SK-N-SH (cell line): Measurements from ENCODE around the gene STK4. TPM values are rescaled to one million over a fixed set of nuclear protein-coding genes. Genes with fewer than 3 reads are reported as not detected.

Experiments
- CTCF ChIA-PET: fragments of 300-600, 350-600 bp; formaldehyde crosslinking; extraction: SDS; loops from one replicate; lab custom pipeline; 2021; lab: Yijun Ruan, JAX
- POLR2A ChIA-PET: fragments of 350-600 bp; sonication (Branson Sonifier 250); formaldehyde crosslinking; extraction: SDS; loops from one replicate; lab custom pipeline; 2020; ENCODE audit warnings: antibody characterized with exemption, inconsistent platforms; lab: Yijun Ruan, JAX
- DNase-seq: peaks from one replicate; pipeline ENCODE4 v3.0.0; 2012
- H2AFZ ChIP-seq: fragments of 200-600 bp; sonication (generic); 2 replicates; pipeline ENCODE4 v1.8.1; 2016; ENCODE audit warnings: antibody characterized with exemption, mild to moderate bottlenecking, low read depth
- H3F3A ChIP-seq: fragments of 200-600 bp; sonication (generic); replicated peaks from 2 replicates; pipeline ENCODE3; 2016; ENCODE audit warnings: antibody characterized with exemption, mild to moderate bottlenecking; ENCODE audit not compliant: insufficient read depth
- H3K27ac ChIP-seq, 2 experiments: fragments of 200-500 bp in 1 of 2; fragments of 200-600 bp in 1 of 2; sonication (Bioruptor generic) in 1 of 2; sonication (generic), shearing (Covaris generic) in 1 of 2; 2 replicates each; pipeline versions ENCODE4 v1.5.1 to v1.6.1; 2014 to 2016; ENCODE audit warnings: low read depth in 2 of 2, inconsistent platforms in 1 of 2, low read length in 1 of 2, mild to moderate bottlenecking in 1 of 2, mixed read lengths in 1 of 2
- H3K27me3 ChIP-seq: fragments of 200-600 bp; sonication (generic), shearing (Covaris generic); 2 replicates; pipeline ENCODE4 v1.6.1; 2016; ENCODE audit warnings: mixed run types; ENCODE audit not compliant: insufficient read depth
- H3K36me3 ChIP-seq, 2 experiments: fragments of 200-500 bp in 1 of 2; fragments of 200-600 bp in 1 of 2; sonication (Bioruptor generic) in 1 of 2; sonication (generic) in 1 of 2; replicated peaks in 1 of 2; 2 replicates each; pipeline versions ENCODE3 to v1.5.1; 2014 to 2016; ENCODE audit warnings: low read length in 1 of 2, mild to moderate bottlenecking in 1 of 2; ENCODE audit not compliant: insufficient read depth in 2 of 2, control insufficient read depth in 1 of 2
- H3K4me1 ChIP-seq, 2 experiments: fragments of 200-500 bp in 1 of 2; fragments of 200-600 bp in 1 of 2; sonication (Bioruptor generic) in 1 of 2; sonication (generic), shearing (Covaris generic) in 1 of 2; 2 replicates each; pipeline versions ENCODE4 v1.5.1 to v1.6.1; 2014 to 2016; ENCODE audit warnings: low read depth in 1 of 2, low read length in 1 of 2, mixed run types in 1 of 2; ENCODE audit not compliant: insufficient read depth in 2 of 2, control insufficient read depth in 1 of 2
- H3K4me2 ChIP-seq: fragments of 200-600 bp; sonication (generic), shearing (Covaris generic); 2 replicates; pipeline ENCODE4 v1.6.1; 2017; ENCODE audit warnings: mixed run types
- H3K4me3 ChIP-seq, 2 experiments: fragments of 200-500 bp in 1 of 2; fragments of 200-600 bp in 1 of 2; sonication (Bioruptor generic) in 1 of 2; sonication (generic), shearing (Covaris generic) in 1 of 2; 2 replicates each; pipeline versions ENCODE4 v1.5.1 to v1.8.1; 2014 to 2016; ENCODE audit warnings: low read depth in 2 of 2, inconsistent platforms in 1 of 2, low read length in 1 of 2, mild to moderate bottlenecking in 1 of 2, mixed read lengths in 1 of 2, moderate library complexity in 1 of 2
- H3K79me2 ChIP-seq: fragments of 200-600 bp; sonication (generic); 2 replicates; pipeline ENCODE4 v1.8.1; 2017; ENCODE audit warnings: mild to moderate bottlenecking; ENCODE audit not compliant: insufficient read depth
- H3K9ac ChIP-seq: fragments of 200-600 bp; sonication (generic); 2 replicates; pipeline ENCODE4 v1.6.1; 2017; ENCODE audit warnings: mixed run types
- H3K9me2 ChIP-seq: fragments of 200-600 bp; sonication (generic); 2 replicates; pipeline ENCODE4 v1.6.1; 2017; ENCODE audit warnings: mixed run types
- H3K9me3 ChIP-seq: fragments of 200-600 bp; sonication (generic); 2 replicates; pipeline ENCODE4 v1.6.1; 2017; ENCODE audit warnings: mixed run types, mild to moderate bottlenecking, moderate library complexity
- H4K20me1 ChIP-seq: fragments of 200-600 bp; sonication (generic); 2 replicates; pipeline ENCODE4 v1.6.1; 2017; ENCODE audit warnings: mild to moderate bottlenecking, mixed run types; ENCODE audit not compliant: insufficient read depth
- ELF1 ChIP-seq: IDR thresholded peaks from 2 replicates; pipeline ENCODE4 v1.4.0; 2012
- EP300 ChIP-seq, 2 experiments: IDR thresholded peaks; 2 replicates each; pipeline versions ENCODE4 v1.4.0 to v1.6.1; 2012; ENCODE audit warnings: borderline replicate concordance in 1 of 2, low read depth in 1 of 2, low read length in 1 of 2
- FOSL2 ChIP-seq: IDR thresholded peaks from 2 replicates; pipeline ENCODE4 v1.4.0; 2012; ENCODE audit warnings: low read depth, mild to moderate bottlenecking, moderate library complexity, borderline replicate concordance
- FOXJ3 ChIP-seq: sonication (generic); formaldehyde crosslinking; IDR thresholded peaks from 2 replicates; pipeline ENCODE4 v1.5.1; 2020; ENCODE audit warnings: mild to moderate bottlenecking, missing genetic modification reagents
- FOXM1 ChIP-seq: IDR thresholded peaks from 2 replicates; pipeline ENCODE4 v1.4.0; 2012; ENCODE audit warnings: low read depth, mild to moderate bottlenecking
- GABPA ChIP-seq: IDR thresholded peaks from 2 replicates; pipeline ENCODE4 v1.4.0; 2012; ENCODE audit warnings: low read depth, mild to moderate bottlenecking
- JUND ChIP-seq: IDR thresholded peaks from 2 replicates; pipeline ENCODE4 v1.4.0; 2012
- MEF2A ChIP-seq: IDR thresholded peaks from 2 replicates; pipeline ENCODE4 v1.4.0; 2012; ENCODE audit warnings: low read depth, borderline replicate concordance
- MXI1 ChIP-seq: IDR thresholded peaks from 2 replicates; pipeline ENCODE4 v1.6.1; 2012; ENCODE audit warnings: mild to moderate bottlenecking, low read depth, low read length, improper control_type of control experiment
- NFIC ChIP-seq: IDR thresholded peaks from 2 replicates; pipeline ENCODE4 v1.4.0; 2012; ENCODE audit warnings: borderline replicate concordance
- NRF1 ChIP-seq: IDR thresholded peaks from 2 replicates; pipeline ENCODE4 v1.6.1; 2012; ENCODE audit warnings: low read depth, mild to moderate bottlenecking, low read length
- RCOR1 ChIP-seq: fragments of 150-350 bp; IDR thresholded peaks from 2 replicates; pipeline ENCODE4 v1.6.1; 2017; ENCODE audit warnings: antibody characterized with exemption, low read length
- RFX5 ChIP-seq: IDR thresholded peaks from 2 replicates; pipeline ENCODE4 v1.6.1; 2012; ENCODE audit warnings: mild to moderate bottlenecking, improper control_type of control experiment, low read length
- RXRA ChIP-seq: IDR thresholded peaks from 2 replicates; pipeline ENCODE4 v1.4.0; 2012; ENCODE audit warnings: low read depth, mild to moderate bottlenecking, borderline replicate concordance
- TAF1 ChIP-seq: IDR thresholded peaks from 2 replicates; pipeline ENCODE4 v1.6.1; 2012; ENCODE audit warnings: low read depth, mild to moderate bottlenecking, low read length, moderate library complexity, borderline replicate concordance
- YY1 ChIP-seq: IDR thresholded peaks from 2 replicates; pipeline ENCODE4 v1.4.0; 2012; ENCODE audit warnings: low read depth, mild to moderate bottlenecking
- WGBS: methylation state at CpG from one replicate; pipeline ENCODE4 v1.1.6; 2017; ENCODE audit warnings: low lambda C conversion rate; 5-methylcytosine and 5-hydroxymethylcytosine counted together
- polyA plus RNA-seq, 3 experiments: library from polyadenylated mRNA; depleted of rRNA; stranded (reverse); fragments of >200 nt; gene quantifications; 2 replicates each; pipeline ENCODE4 v1.2.3, GENCODE V29; 2012
- TF ChIP-seq, protein P1 (sequence below): IDR thresholded peaks from 2 replicates; pipeline ENCODE4 v1.4.0; 2012; ENCODE audit warnings: low read depth
- TF ChIP-seq, protein P2 (sequence below): fragments of 200-600 bp; sonication (generic); IDR thresholded peaks from 2 replicates; pipeline ENCODE4 v1.6.1; 2017; ENCODE audit warnings: antibody characterized with exemption, mild to moderate bottlenecking, moderate library complexity
- TF ChIP-seq, protein P3 (sequence below): fragments of 150-350 bp; IDR thresholded peaks from 2 replicates; pipeline ENCODE4 v1.6.1; 2017; ENCODE audit warnings: antibody characterized with exemption, low read length, low read depth, borderline replicate concordance
- TF ChIP-seq, protein P4 (sequence below): fragments of 150-350 bp; IDR thresholded peaks from 2 replicates; pipeline ENCODE4 v1.6.1; 2016; ENCODE audit warnings: mild to moderate bottlenecking, low read depth, low read length
- TF ChIP-seq, protein P5 (sequence below): IDR thresholded peaks from 2 replicates; pipeline ENCODE4; 2012
- TF ChIP-seq, protein P6 (sequence below): IDR thresholded peaks from 2 replicates; pipeline ENCODE4 v1.4.0; 2012; ENCODE audit warnings: low read depth, borderline replicate concordance

The STK4 gene
- polyA plus RNA-seq, 1 of the 3 experiments (the other 2 are of a cell fraction): 11.4 TPM

DNA sequence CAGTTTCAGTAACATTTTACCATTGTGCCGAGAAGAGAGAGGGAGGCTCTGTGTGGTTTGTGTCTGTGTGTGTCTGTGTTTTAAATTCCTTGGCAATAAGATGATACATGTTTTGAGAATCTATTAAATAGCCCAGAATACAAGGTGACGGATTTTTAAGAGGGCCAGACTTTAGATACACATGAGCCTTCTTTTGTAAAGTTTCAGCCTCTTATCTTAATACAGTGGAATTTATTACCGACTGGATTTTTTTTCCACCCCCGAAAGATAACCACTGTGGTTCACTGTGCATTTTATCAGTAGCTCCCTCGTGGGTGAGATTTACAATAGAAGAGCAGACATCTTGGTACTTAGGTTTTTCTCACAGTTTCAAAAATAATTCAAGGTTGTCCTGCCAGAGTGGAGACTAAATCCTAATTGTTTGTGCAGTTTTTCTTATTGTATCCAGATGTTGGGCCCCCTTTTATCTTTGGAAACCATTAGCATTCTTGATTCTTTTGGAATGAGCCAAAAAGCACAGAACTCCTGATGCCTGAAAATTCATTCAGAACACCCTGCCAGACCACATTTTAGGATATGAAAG is 49.9 kb downstream of the STK4 start:
- Histone ChIP-seq H3K79me2 (peaks cover 25% of the 10 kb centered on the region; the same call in 1 of the 2 replicates), H3K9me3 (no peaks in the 10 kb centered on the region), H3F3A (peaks cover 56% of the 10 kb centered on the region), H3K9me2 (no peaks in the 10 kb centered on the region), H3K9ac (peak overlapping the region; percentile 72), H3K36me3 (peaks cover 4 to 17% of the 10 kb centered on the region in 2 experiments), H3K4me1 (peaks cover 31 to 42% of the 10 kb centered on the region in 2 experiments), H3K27me3 (no peaks in the 10 kb centered on the region), H2AFZ (no peak overlapping the region), H4K20me1 (no peaks in the 10 kb centered on the region), H3K4me3 (no peak overlapping the region), H3K4me2 (peak overlapping the region; percentile 56; the same call in 1 of the 2 replicates), H3K27ac (peak overlapping the region; percentile 91 to 96)
- DNase-seq: no peak
- 17% methylated on average over 5 of the region's 5 CpGs for WGBS
- POLR2A ChIA-PET: interaction anchor here (0.5 kb wide), 1 partner anchor 69 kb away, joined by 3 read pairs; no protein-coding TSS in a partner anchor
- CTCF ChIA-PET: interaction anchor here (0.6 to 3.3 kb wide), 3 partner anchors 17 to 80 kb away, joined by 3 to 11 read pairs (median 3); no protein-coding TSS in a partner anchor
- TF ChIP-seq FOSL2 (no peak), JUND (peak; percentile 31; the same call in 1 of the 2 replicates), NFIC (0 out of 2 replicates have a peak, but pooled peaks have one; percentile 4), RFX5 (no peak), GABPA (no peak), TAF1 (peak; percentile 14; the same call in 1 of the 2 replicates), RCOR1 (no peak), NRF1 (no peak), FOXM1 (no peak), YY1 (no peak), ELF1 (no peak), RXRA (no peak), MEF2A (no peak), EP300 (IDR thresholded peaks at IDR 0.05; ENCODE audit: borderline replicate concordance in 1 of 2, low read depth in 1 of 2, low read length in 1 of 2) (peak in 1 of 2 experiments; percentile 60; a peak in 3 of 4 replicates), MXI1 (no peak), FOXJ3 (no peak)
- TF ChIP-seq, protein P1, sequence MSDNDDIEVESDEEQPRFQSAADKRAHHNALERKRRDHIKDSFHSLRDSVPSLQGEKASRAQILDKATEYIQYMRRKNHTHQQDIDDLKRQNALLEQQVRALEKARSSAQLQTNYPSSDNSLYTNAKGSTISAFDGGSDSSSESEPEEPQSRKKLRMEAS: no peak
- TF ChIP-seq, protein P2, sequence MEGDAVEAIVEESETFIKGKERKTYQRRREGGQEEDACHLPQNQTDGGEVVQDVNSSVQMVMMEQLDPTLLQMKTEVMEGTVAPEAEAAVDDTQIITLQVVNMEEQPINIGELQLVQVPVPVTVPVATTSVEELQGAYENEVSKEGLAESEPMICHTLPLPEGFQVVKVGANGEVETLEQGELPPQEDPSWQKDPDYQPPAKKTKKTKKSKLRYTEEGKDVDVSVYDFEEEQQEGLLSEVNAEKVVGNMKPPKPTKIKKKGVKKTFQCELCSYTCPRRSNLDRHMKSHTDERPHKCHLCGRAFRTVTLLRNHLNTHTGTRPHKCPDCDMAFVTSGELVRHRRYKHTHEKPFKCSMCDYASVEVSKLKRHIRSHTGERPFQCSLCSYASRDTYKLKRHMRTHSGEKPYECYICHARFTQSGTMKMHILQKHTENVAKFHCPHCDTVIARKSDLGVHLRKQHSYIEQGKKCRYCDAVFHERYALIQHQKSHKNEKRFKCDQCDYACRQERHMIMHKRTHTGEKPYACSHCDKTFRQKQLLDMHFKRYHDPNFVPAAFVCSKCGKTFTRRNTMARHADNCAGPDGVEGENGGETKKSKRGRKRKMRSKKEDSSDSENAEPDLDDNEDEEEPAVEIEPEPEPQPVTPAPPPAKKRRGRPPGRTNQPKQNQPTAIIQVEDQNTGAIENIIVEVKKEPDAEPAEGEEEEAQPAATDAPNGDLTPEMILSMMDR: no peak
- TF ChIP-seq, protein P3, sequence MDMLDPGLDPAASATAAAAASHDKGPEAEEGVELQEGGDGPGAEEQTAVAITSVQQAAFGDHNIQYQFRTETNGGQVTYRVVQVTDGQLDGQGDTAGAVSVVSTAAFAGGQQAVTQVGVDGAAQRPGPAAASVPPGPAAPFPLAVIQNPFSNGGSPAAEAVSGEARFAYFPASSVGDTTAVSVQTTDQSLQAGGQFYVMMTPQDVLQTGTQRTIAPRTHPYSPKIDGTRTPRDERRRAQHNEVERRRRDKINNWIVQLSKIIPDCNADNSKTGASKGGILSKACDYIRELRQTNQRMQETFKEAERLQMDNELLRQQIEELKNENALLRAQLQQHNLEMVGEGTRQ: no peak
- TF ChIP-seq, protein P4, sequence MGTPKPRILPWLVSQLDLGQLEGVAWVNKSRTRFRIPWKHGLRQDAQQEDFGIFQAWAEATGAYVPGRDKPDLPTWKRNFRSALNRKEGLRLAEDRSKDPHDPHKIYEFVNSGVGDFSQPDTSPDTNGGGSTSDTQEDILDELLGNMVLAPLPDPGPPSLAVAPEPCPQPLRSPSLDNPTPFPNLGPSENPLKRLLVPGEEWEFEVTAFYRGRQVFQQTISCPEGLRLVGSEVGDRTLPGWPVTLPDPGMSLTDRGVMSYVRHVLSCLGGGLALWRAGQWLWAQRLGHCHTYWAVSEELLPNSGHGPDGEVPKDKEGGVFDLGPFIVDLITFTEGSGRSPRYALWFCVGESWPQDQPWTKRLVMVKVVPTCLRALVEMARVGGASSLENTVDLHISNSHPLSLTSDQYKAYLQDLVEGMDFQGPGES: no peak
- TF ChIP-seq, protein P5, sequence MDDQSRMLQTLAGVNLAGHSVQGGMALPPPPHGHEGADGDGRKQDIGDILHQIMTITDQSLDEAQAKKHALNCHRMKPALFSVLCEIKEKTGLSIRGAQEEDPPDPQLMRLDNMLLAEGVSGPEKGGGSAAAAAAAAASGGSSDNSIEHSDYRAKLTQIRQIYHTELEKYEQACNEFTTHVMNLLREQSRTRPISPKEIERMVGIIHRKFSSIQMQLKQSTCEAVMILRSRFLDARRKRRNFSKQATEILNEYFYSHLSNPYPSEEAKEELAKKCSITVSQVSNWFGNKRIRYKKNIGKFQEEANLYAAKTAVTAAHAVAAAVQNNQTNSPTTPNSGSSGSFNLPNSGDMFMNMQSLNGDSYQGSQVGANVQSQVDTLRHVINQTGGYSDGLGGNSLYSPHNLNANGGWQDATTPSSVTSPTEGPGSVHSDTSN: peak; percentile 70
- TF ChIP-seq, protein P6, sequence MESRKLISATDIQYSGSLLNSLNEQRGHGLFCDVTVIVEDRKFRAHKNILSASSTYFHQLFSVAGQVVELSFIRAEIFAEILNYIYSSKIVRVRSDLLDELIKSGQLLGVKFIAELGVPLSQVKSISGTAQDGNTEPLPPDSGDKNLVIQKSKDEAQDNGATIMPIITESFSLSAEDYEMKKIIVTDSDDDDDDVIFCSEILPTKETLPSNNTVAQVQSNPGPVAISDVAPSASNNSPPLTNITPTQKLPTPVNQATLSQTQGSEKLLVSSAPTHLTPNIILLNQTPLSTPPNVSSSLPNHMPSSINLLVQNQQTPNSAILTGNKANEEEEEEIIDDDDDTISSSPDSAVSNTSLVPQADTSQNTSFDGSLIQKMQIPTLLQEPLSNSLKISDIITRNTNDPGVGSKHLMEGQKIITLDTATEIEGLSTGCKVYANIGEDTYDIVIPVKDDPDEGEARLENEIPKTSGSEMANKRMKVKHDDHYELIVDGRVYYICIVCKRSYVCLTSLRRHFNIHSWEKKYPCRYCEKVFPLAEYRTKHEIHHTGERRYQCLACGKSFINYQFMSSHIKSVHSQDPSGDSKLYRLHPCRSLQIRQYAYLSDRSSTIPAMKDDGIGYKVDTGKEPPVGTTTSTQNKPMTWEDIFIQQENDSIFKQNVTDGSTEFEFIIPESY: no peak
